ENCODE data around the gene GAB2.

Gene GAB2

DNA sequence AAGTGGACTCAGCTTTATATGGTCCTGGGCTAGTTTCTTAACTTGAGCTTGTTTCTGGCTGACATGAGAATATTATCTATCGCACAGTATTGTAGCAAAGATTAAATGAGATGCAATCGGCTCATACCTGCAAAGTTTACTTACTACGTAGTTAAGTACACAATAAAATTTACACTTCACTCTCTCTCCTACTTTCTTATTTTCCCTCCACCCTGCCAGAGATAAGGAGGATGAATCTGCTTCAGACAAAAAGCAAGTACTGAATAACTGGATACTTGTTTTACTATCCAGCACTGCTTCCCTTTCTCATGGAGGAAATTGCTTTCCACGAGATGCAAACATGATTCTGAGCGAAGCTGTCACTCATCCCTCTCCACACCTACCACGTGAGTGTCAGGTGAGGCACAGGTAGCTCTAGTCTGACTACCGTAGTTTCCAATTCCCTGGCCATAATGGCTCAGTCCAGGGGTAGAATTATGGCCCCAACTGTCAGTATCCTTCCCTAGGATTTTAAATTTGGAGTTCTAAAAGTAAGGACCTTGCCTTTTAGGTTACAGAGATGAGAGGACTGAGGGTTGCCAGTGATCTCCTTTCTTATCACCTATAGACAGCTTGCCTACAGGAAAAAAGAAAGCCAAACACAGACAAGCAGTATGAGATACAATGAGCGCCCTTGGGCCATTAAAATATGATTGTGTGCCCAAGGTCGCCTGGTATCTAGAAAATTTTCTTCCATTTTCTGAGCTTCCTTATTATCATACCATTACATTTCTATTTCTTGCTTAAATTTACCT, 39.8 kb downstream of the GAB2 start:
- no peak overlapping the region for H3K4me3 ChIP-seq (ENCODE audit: control insufficient read depth in 1 of 7, extremely low read depth in 1 of 7, insufficient read depth in 4 of 7, low read depth in 2 of 7, low read length in 6 of 7)
- 88% methylated on average over 6 of the region's 9 CpGs for WGBS (ENCODE audit: insufficient coverage)
- peak in 2 of 3 donors; percentile 34 to 57 for DNase-seq

DNA sequence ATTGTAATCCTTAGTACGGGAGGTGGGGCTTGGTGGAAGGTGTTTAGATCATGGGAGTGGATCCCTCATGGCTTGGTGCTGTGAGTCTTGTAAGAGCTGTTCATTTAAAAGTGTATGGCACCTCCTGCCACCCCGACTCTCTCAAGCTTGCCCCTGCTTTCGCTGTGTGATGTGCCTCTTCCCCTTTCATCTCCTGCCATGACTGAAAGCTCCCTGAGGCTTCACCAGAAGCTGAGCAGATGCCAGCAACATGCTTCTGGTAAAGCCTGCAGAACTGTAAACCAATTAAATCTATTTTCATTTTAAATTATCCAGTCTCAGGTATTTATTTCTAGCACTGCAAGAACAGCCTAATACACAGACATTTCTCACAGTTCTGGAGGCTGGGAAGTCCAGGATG, 40.8 kb downstream of the GAB2 start:
- CTCF ChIA-PET = interaction anchor here (1.1 to 5.1 kb wide), 2 partner anchors 11 kb away, joined by 3 to 21 read pairs; no protein-coding TSS in a partner anchor
- POLR2A ChIA-PET = no interaction called here
- DNase-seq = no peak
- H3K4me1 ChIP-seq (ENCODE audit: control extremely low read depth in 1 of 4, control insufficient read depth in 4 of 4, insufficient read depth in 4 of 4, low read length in 3 of 4) = peaks cover 10 to 24% (median 15%) of the 10 kb centered on the region in 4 experiments
- no peak overlapping the region for H3K27ac ChIP-seq (ENCODE audit: insufficient read depth in 1 of 2, low read depth in 1 of 2, low read length in 2 of 2, poor library complexity in 1 of 2, severe bottlenecking in 2 of 2)
- no peak overlapping the region for H3K4me3 ChIP-seq (ENCODE audit: control insufficient read depth in 1 of 7, extremely low read depth in 1 of 7, insufficient read depth in 4 of 7, low read depth in 2 of 7, low read length in 6 of 7)
- H3K9me3 ChIP-seq (ENCODE audit: control extremely low read depth in 1 of 5, control insufficient read depth in 4 of 5, insufficient read depth in 2 of 5, low read depth in 1 of 5, low read length in 4 of 5) = peaks cover 0 to 9% (median 5%) of the 10 kb centered on the region in 5 experiments
- 100% methylated on average over 3 of the region's 3 CpGs for WGBS (ENCODE audit: insufficient coverage)
- peaks cover 0 to 4% (median 3%) of the 10 kb centered on the region in 4 experiments for H3K36me3 ChIP-seq (ENCODE audit: control insufficient read depth in 4 of 4, insufficient read depth in 4 of 4, low read length in 3 of 4)
- H3K27me3 ChIP-seq (replicated peaks in 2 of 5; ENCODE audit: control insufficient read depth in 4 of 5, insufficient read depth in 5 of 5, low read length in 4 of 5) = no peaks in the 10 kb centered on the region

More for the DNA sequence above, 39.8 kb downstream of the GAB2 start:
- H3K27me3 ChIP-seq (replicated peaks in 2 of 5; ENCODE audit: control insufficient read depth in 4 of 5, insufficient read depth in 5 of 5, low read length in 4 of 5) = no peaks in the 10 kb centered on the region
- no peak overlapping the region for H3K27ac ChIP-seq (ENCODE audit: insufficient read depth in 1 of 2, low read depth in 1 of 2, low read length in 2 of 2, poor library complexity in 1 of 2, severe bottlenecking in 2 of 2)
- peaks cover 10 to 23% (median 13%) of the 10 kb centered on the region in 4 experiments for H3K4me1 ChIP-seq (ENCODE audit: control extremely low read depth in 1 of 4, control insufficient read depth in 4 of 4, insufficient read depth in 4 of 4, low read length in 3 of 4)
- peaks cover 0 to 9% (median 5%) of the 10 kb centered on the region in 5 experiments for H3K9me3 ChIP-seq (ENCODE audit: control extremely low read depth in 1 of 5, control insufficient read depth in 4 of 5, insufficient read depth in 2 of 5, low read depth in 1 of 5, low read length in 4 of 5)
- ChIA-PET POLR2A (no interaction called here), CTCF (interaction anchor here (1.1 to 5.1 kb wide), 3 partner anchors 10 to 12 kb away, joined by 3 to 21 read pairs (median 3); no protein-coding TSS in a partner anchor)
- peaks cover 0 to 4% (median 3%) of the 10 kb centered on the region in 4 experiments for H3K36me3 ChIP-seq (ENCODE audit: control insufficient read depth in 4 of 4, insufficient read depth in 4 of 4, low read length in 3 of 4)

GRCh38 chr11:78374917-78375316, 42.7 kb downstream of the GAB2 start:
- H3K9me3 ChIP-seq (ENCODE audit: control extremely low read depth in 1 of 5, control insufficient read depth in 4 of 5, insufficient read depth in 2 of 5, low read depth in 1 of 5, low read length in 4 of 5) = peaks cover 0 to 9% (median 5%) of the 10 kb centered on the region in 5 experiments
- ChIA-PET CTCF (interaction anchor here (0.6 to 1.3 kb wide), 4 partner anchors 13 to 189 kb away, joined by 3 read pairs; no protein-coding TSS in a partner anchor), POLR2A (no interaction called here)
- no CpG with 5 or more reads among the region's 3 CpGs for WGBS (ENCODE audit: insufficient coverage)
- H3K27me3 ChIP-seq (replicated peaks in 2 of 5; ENCODE audit: control insufficient read depth in 4 of 5, insufficient read depth in 5 of 5, low read length in 4 of 5) = no peaks in the 10 kb centered on the region
- no peak overlapping the region for H3K27ac ChIP-seq (ENCODE audit: insufficient read depth in 1 of 2, low read depth in 1 of 2, low read length in 2 of 2, poor library complexity in 1 of 2, severe bottlenecking in 2 of 2)
- no peak for DNase-seq
- H3K36me3 ChIP-seq (ENCODE audit: control insufficient read depth in 4 of 4, insufficient read depth in 4 of 4, low read length in 3 of 4) = peaks cover 0 to 4% (median 3%) of the 10 kb centered on the region in 4 experiments
- no peak overlapping the region for H3K4me3 ChIP-seq (ENCODE audit: control insufficient read depth in 1 of 7, extremely low read depth in 1 of 7, insufficient read depth in 4 of 7, low read depth in 2 of 7, low read length in 6 of 7)
- H3K4me1 ChIP-seq (ENCODE audit: control extremely low read depth in 1 of 4, control insufficient read depth in 4 of 4, insufficient read depth in 4 of 4, low read length in 3 of 4) = peaks cover 10 to 19% (median 16%) of the 10 kb centered on the region in 4 experiments

DNA sequence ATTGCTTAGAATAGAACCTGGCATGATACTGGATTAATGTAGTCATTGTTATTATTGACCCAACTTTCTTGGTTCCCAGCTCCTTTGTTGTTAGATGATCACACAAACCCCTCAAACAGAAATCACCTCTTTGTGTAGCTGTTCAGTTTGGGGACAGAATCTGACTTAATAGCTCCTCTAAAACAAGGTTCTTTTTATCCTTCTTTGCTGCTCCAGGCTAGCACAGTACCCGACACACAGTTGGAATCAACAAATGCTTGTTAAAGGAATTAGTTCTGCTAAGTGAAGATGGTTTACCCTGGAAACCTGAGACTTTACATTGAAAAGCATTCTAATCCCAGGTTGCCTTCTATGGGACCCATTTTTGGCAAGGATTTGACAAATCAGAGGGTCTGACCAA, 43.9 kb downstream of the GAB2 start:
- H3K36me3 ChIP-seq (ENCODE audit: control insufficient read depth in 4 of 4, insufficient read depth in 4 of 4, low read length in 3 of 4) = peaks cover 0 to 4% (median 3%) of the 10 kb centered on the region in 4 experiments
- H3K4me3 ChIP-seq (ENCODE audit: control insufficient read depth in 1 of 7, extremely low read depth in 1 of 7, insufficient read depth in 4 of 7, low read depth in 2 of 7, low read length in 6 of 7) = no peak overlapping the region
- POLR2A ChIA-PET = interaction anchor here (0.6 kb wide), 2 partner anchors 12 to 129 kb away, joined by 3 to 8 read pairs; no protein-coding TSS in a partner anchor
- no peaks in the 10 kb centered on the region for H3K27me3 ChIP-seq (replicated peaks in 2 of 5; ENCODE audit: control insufficient read depth in 4 of 5, insufficient read depth in 5 of 5, low read length in 4 of 5)
- no peak overlapping the region for H3K27ac ChIP-seq (ENCODE audit: insufficient read depth in 1 of 2, low read depth in 1 of 2, low read length in 2 of 2, poor library complexity in 1 of 2, severe bottlenecking in 2 of 2)
- CTCF ChIA-PET = interaction anchor here (0.7 kb wide), 2 partner anchors 58 to 69 kb away, joined by 3 read pairs; no protein-coding TSS in a partner anchor
- DNase-seq = no peak
- no CpG with 5 or more reads among the region's 1 CpG for WGBS (ENCODE audit: insufficient coverage)
- peaks cover 0 to 9% (median 5%) of the 10 kb centered on the region in 5 experiments for H3K9me3 ChIP-seq (ENCODE audit: control extremely low read depth in 1 of 5, control insufficient read depth in 4 of 5, insufficient read depth in 2 of 5, low read depth in 1 of 5, low read length in 4 of 5)
- H3K4me1 ChIP-seq (ENCODE audit: control extremely low read depth in 1 of 4, control insufficient read depth in 4 of 4, insufficient read depth in 4 of 4, low read length in 3 of 4) = peaks cover 5 to 9% (median 6%) of the 10 kb centered on the region in 4 experiments

- no peak overlapping the region for H3K27ac ChIP-seq (ENCODE audit: insufficient read depth in 1 of 2, low read depth in 1 of 2, low read length in 2 of 2, poor library complexity in 1 of 2, severe bottlenecking in 2 of 2)
- CTCF ChIA-PET = interaction anchor here (1.1 kb wide), 1 partner anchor 20 kb away, joined by 4 read pairs; no protein-coding TSS in a partner anchor
Measured at GRCh38 chr11:78372114-78372768, 45.4 kb downstream of the GAB2 start.

DNA sequence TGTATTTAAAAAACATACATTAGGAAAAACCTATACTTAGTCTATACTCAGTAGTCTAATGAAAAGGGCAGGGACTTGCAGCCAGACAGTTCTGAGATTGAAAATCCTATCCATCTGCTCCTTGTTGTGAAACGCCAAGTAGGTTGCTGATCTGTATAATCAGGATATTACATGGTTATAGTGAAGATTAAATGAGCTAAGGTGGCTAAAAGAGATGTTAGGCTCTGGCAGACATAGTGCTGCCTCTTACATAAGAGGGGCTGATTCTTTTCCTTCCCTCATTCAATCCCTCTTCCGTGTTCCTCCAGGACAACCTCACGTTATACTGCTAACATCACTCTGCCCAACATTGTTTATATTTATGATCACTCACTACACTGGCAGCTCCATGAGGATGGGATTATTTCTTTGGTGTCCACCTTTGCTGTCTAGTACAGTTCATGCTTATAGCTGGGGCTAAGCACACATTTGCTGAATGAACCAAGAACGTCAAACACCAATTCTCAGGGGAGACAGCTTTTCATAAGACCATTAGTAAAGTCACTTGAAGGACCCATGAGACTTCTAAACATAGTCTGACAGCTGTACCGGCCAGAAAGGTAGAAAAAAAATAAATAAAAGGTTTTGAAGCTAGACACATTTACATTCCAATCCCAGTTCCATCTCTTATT, 46.3 kb downstream of the GAB2 start:
- WGBS (ENCODE audit: insufficient coverage) = 67% methylated on average over 1 of the region's 5 CpGs
- POLR2A ChIA-PET = interaction anchor here (0.9 kb wide), 1 partner anchor 21 kb away, joined by 5 read pairs; no protein-coding TSS in a partner anchor

More at GRCh38 chr11:78372114-78372768, 45.4 kb downstream of the GAB2 start:
- DNase-seq = no peak
- POLR2A ChIA-PET = interaction anchor here (0.6 to 0.9 kb wide), 2 partner anchors 21 to 37 kb away, joined by 3 to 5 read pairs; no protein-coding TSS in a partner anchor
- 82% methylated on average over 3 of the region's 4 CpGs for WGBS (ENCODE audit: insufficient coverage)
- H3K4me3 ChIP-seq (ENCODE audit: control insufficient read depth in 1 of 7, extremely low read depth in 1 of 7, insufficient read depth in 4 of 7, low read depth in 2 of 7, low read length in 6 of 7) = no peak overlapping the region
- no peaks in the 10 kb centered on the region for H3K27me3 ChIP-seq (replicated peaks in 2 of 5; ENCODE audit: control insufficient read depth in 4 of 5, insufficient read depth in 5 of 5, low read length in 4 of 5)
- H3K4me1 ChIP-seq (ENCODE audit: control extremely low read depth in 1 of 4, control insufficient read depth in 4 of 4, insufficient read depth in 4 of 4, low read length in 3 of 4) = peaks cover 0 to 4% (median 2%) of the 10 kb centered on the region in 4 experiments
- peaks cover 0 to 7% (median 5%) of the 10 kb centered on the region in 5 experiments for H3K9me3 ChIP-seq (ENCODE audit: control extremely low read depth in 1 of 5, control insufficient read depth in 4 of 5, insufficient read depth in 2 of 5, low read depth in 1 of 5, low read length in 4 of 5)
- H3K36me3 ChIP-seq (ENCODE audit: control insufficient read depth in 4 of 4, insufficient read depth in 4 of 4, low read length in 3 of 4) = peaks cover 0 to 4% (median 1%) of the 10 kb centered on the region in 4 experiments

More for the DNA sequence above, 46.3 kb downstream of the GAB2 start:
- Histone ChIP-seq H3K27ac (ENCODE audit: insufficient read depth in 1 of 2, low read depth in 1 of 2, low read length in 2 of 2, poor library complexity in 1 of 2, severe bottlenecking in 2 of 2) (no peak overlapping the region), H3K4me1 (ENCODE audit: control extremely low read depth in 1 of 4, control insufficient read depth in 4 of 4, insufficient read depth in 4 of 4, low read length in 3 of 4) (peaks cover 0 to 7% (median 2%) of the 10 kb centered on the region in 4 experiments), H3K36me3 (ENCODE audit: control insufficient read depth in 4 of 4, insufficient read depth in 4 of 4, low read length in 3 of 4) (no peaks in the 10 kb centered on the region), H3K27me3 (replicated peaks in 2 of 5; ENCODE audit: control insufficient read depth in 4 of 5, insufficient read depth in 5 of 5, low read length in 4 of 5) (no peaks in the 10 kb centered on the region), H3K9me3 (ENCODE audit: control extremely low read depth in 1 of 5, control insufficient read depth in 4 of 5, insufficient read depth in 2 of 5, low read depth in 1 of 5, low read length in 4 of 5) (no peaks in the 10 kb centered on the region), H3K4me3 (ENCODE audit: control insufficient read depth in 1 of 7, extremely low read depth in 1 of 7, insufficient read depth in 4 of 7, low read depth in 2 of 7, low read length in 6 of 7) (no peak overlapping the region)
- DNase-seq = no peak
- CTCF ChIA-PET = interaction anchor here (0.8 to 1.4 kb wide), 3 partner anchors 9 to 20 kb away, joined by 3 to 4 read pairs (median 3); no protein-coding TSS in a partner anchor
